GM12801 (cell line): ENCODE data around the gene APELA.

Source experiments
- TF ChIP-seq, protein P1 (sequence below): IDR thresholded peaks from one replicate; pipeline ENCODE4 v1.5.1; 2011; ENCODE audit warnings: control low read depth; ENCODE audit not compliant: insufficient read length; ENCODE audit errors: extremely low read depth

The APELA gene

DNA sequence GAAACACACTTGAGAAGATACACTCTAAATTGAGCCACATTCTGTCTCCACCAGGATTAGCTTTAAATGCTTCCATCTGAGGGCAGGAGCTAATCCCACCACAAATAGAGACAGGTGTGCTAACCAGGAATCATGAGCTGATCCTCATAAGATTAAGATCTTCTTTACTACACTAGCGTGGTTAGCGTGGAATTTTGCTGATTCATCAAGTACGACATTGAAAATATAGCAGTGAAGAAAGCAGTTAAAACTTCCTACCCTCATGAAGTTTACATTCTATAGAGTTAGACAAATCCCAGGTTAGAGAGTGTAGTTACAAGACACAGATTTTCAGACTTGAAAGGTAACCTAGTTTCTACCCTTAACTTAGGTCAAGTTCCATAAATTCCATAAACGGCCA lies 5.3 kb upstream of the APELA start:
- TF ChIP-seq, protein P1, sequence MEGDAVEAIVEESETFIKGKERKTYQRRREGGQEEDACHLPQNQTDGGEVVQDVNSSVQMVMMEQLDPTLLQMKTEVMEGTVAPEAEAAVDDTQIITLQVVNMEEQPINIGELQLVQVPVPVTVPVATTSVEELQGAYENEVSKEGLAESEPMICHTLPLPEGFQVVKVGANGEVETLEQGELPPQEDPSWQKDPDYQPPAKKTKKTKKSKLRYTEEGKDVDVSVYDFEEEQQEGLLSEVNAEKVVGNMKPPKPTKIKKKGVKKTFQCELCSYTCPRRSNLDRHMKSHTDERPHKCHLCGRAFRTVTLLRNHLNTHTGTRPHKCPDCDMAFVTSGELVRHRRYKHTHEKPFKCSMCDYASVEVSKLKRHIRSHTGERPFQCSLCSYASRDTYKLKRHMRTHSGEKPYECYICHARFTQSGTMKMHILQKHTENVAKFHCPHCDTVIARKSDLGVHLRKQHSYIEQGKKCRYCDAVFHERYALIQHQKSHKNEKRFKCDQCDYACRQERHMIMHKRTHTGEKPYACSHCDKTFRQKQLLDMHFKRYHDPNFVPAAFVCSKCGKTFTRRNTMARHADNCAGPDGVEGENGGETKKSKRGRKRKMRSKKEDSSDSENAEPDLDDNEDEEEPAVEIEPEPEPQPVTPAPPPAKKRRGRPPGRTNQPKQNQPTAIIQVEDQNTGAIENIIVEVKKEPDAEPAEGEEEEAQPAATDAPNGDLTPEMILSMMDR: no peak

DNA sequence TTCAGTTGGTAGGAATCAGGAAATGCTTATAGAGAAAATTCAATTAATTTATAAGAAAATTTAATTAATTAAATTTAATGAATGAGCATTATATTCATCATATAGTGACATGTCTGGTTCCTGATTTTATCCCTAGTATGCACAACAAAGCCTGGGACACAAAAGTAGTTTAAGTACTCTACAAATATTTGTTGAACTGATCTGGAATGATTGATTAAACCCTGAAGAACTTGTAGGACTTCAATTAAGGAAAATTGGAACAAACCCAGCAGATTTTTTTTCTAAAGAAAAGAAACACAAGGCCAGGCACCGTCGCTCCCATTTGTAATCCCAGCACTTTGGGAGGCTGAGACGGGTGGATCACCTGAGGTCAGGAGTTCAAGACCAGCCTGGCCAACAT lies 4.5 kb upstream of the APELA start:
- TF ChIP-seq, protein P1: no peak

DNA sequence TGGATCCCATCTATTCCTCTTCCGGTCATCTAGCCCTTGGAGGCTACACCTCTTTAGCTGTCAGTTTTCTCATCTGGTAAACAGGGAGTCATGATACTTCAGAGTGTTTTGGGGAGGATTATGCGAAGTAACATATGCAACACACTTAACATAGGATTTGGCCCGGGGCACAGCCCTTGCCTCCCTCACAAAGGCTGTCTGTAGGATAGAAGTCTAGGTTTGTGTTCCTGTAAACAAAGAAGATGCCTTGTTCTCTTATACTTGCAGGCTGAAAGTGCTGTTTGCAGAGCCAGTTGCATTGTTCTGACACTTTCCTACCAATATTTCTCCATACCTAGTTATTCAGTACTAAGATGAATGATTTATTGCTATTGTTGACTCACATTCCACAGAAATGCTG lies 2.2 kb upstream of the APELA start:
- TF ChIP-seq, protein P1: no peak

DNA sequence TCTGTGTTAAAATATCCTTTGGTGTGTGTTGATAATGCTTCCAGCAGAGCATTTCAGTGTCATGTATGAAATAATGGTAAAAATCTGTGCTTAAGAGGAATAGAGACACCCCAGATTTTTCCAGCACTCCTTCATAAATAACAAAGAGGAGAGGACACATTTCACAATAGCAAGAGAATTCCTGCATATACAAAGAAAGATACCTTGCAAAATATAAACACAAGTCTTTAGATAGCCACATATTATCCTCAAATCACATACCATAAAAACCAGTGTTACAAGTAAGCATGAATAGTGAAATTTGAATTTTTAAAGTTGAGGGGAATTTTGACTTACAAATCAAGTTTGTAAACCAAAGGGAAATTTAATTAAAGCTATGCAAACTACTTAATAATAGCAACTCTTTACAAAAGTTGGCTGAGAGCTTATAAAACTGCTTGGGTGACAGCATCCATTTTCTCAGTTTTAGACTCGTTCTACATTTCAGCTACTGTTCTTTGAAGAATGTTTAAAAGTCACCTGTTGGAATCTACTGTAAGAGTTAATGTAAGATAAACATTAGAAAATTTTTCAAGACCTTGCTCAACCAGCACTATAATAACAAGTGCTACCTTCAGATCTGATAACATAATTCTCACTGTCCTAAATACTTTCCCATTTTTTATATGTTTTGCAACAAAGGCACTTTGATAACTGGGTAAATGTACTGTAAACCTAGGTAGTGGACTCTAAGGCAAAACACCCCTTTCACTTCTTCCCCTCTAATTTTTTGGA lies 3.7 kb downstream of the APELA start:
- TF ChIP-seq, protein P1: no peak

DNA sequence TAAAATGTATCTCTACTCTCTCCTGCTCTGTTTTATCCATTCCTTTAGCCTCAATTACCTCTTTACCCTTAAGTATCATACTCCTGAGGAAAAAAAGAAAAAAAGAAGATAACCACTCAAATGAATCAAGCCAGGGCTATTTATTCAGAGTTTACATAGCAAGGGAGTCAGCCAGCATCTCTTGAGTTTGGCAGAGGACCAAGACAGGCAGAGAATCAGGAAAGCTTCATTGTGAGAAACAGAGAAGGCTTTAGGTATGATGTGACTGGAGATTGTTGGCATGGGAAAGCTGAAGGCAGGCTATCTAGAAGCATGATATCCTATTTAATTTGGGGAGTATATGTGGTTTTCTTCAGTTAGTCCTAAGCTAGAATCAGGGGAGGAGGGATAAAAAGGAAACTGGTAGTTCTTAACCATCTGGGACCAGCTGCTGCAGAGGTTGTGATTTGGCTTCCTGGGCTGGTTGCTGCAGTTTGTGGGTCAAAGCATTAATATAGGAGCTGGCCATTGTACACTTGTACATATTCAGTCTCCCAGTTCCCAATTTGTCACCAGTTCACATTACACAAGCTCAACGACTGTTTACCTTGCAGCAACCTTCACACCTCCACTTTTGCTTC lies 11.2 kb downstream of the APELA start:
- TF ChIP-seq, protein P1: no peak

DNA sequence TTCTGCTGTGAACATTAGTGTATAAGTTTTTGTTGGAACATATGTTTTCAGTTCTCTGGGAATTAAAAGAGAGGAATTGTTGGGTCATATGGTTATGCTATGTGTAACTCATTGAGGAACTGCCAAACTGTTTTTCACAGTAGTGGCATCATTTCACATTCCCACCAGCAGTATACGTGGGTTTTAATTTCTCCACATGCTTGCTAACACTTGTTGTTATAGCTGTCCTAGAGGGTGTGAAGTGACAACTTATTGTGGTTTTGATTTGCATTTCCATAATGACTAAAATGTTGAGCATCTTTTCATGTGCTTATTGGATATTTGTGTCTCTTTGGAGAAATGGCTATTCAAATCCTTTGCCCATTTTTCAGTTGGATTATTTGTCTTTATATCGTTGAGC lies 13.7 kb downstream of the APELA start:
- TF ChIP-seq, protein P1: no peak

DNA sequence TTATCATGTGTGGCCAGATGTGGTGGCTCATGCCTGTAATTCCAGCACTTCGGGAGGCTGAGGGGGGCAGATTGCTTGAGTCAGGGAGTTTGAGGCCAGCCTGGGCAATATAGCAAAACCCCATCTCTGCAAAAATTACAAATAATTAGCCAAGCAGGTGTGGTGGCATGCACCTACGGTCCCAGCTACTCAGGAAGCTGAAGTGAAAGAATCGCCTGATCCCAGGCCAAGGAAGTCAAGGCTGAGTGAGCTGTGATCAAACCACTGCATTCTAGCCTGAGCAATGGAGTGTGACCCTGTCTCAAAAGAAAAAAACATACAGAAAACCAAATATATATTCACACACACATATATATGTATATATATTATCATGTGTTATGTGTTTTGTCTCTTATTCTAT lies 15.0 kb downstream of the APELA start:
- TF ChIP-seq, protein P1: no peak
